Measurements from ENCODE around the gene FGF18. TPM values are rescaled to one million over a fixed set of nuclear protein-coding genes. Genes with fewer than 3 reads are reported as not detected.

The FGF18 gene
- total and polyA plus RNA-seq, 4 donors: 0.08 TPM; not detected in 3

DNA sequence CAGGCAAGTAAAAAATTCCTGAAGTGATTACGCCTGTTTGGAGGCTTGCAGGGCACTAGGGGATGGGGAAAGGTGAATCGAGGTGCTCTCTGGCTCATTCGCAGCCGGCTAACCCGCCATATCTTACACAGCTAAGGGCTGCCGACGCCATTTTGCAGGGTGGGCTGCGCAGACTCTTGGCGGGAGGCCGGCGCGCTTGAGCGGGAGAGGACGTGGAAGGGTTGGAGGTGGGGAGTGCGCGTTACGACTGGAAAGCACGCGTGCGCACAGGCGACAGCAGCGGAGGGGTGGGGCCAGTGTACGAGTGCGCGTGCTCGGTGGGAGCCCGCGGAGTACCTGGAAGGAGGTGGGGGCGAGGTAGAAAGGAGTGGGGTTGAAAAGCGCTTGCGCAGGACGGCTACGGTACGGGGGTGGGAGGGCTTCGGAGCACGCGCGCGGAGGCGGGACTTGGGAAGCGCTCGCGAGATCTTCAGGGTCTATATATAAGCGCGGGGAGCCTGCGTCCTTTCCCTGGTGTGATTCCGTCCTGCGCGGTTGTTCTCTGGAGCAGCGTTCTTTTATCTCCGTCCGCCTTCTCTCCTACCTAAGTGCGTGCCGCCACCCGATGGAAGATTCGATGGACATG lies 32.0 kb upstream of the FGF18 start, which contains the start of gene NPM1:
TSS of gene NPM1 (plus strand) at position 505 of the 625 bp plus-strand sequence. CDS start at position 605, 100 bp downstream.
- Histone ChIP-seq H3K27ac (ENCODE audit: low read depth in 1 of 2, low read length in 2 of 2) (peak within 1 kb of the TSS; percentile 67 to 81), H3K4me3 (ENCODE audit: low read depth in 1 of 3, low read length in 3 of 3) (peak within 1 kb of the TSS; percentile 83 to 95 (median 95)), H3K36me3 (ENCODE audit: control insufficient read depth in 4 of 4, insufficient read depth in 3 of 4, low read depth in 1 of 4, low read length in 3 of 4) (peaks cover 0 to 16% (median 8%) of the 10 kb centered on the region in 4 donors), H3K9ac (ENCODE audit: low read depth in 1 of 2, low read length in 2 of 2) (peak within 1 kb of the TSS; percentile 67 to 94), H3K27me3 (ENCODE audit: control insufficient read depth in 4 of 4, insufficient read depth in 4 of 4, low read length in 3 of 4) (no peaks in the 10 kb centered on the region), H3K4me1 (ENCODE audit: control insufficient read depth in 4 of 4, insufficient read depth in 4 of 4, low read length in 3 of 4) (peaks cover 3 to 19% (median 14%) of the 10 kb centered on the region in 4 donors), H3K9me3 (ENCODE audit: control insufficient read depth in 4 of 4, low read length in 3 of 4) (no peaks in the 10 kb centered on the region)
- TF ChIP-seq RXRA (IDR thresholded peaks at IDR 0.05): no peak
- TF ChIP-seq, protein P1, sequence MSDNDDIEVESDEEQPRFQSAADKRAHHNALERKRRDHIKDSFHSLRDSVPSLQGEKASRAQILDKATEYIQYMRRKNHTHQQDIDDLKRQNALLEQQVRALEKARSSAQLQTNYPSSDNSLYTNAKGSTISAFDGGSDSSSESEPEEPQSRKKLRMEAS (IDR thresholded peaks at IDR 0.05): peak; percentile 87
- no peak for TF ChIP-seq NR2F2 (IDR thresholded peaks at IDR 0.05)
- TF ChIP-seq RAD21 (IDR thresholded peaks at IDR 0.05): no peak
- TF ChIP-seq YY1 (IDR thresholded peaks at IDR 0.05): peak; percentile 99
- no peak for TF ChIP-seq HNF4G (IDR thresholded peaks at IDR 0.05)
- TF ChIP-seq, protein P2, sequence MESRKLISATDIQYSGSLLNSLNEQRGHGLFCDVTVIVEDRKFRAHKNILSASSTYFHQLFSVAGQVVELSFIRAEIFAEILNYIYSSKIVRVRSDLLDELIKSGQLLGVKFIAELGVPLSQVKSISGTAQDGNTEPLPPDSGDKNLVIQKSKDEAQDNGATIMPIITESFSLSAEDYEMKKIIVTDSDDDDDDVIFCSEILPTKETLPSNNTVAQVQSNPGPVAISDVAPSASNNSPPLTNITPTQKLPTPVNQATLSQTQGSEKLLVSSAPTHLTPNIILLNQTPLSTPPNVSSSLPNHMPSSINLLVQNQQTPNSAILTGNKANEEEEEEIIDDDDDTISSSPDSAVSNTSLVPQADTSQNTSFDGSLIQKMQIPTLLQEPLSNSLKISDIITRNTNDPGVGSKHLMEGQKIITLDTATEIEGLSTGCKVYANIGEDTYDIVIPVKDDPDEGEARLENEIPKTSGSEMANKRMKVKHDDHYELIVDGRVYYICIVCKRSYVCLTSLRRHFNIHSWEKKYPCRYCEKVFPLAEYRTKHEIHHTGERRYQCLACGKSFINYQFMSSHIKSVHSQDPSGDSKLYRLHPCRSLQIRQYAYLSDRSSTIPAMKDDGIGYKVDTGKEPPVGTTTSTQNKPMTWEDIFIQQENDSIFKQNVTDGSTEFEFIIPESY (IDR thresholded peaks at IDR 0.05): peak; percentile 99
- peak; percentile 84 for TF ChIP-seq TAF1 (conservative IDR thresholded peaks at IDR 0.05)
- TF ChIP-seq FOXA1 (IDR thresholded peaks at IDR 0.05): peak; percentile 49
- peak; percentile 50 for TF ChIP-seq SP1 (IDR thresholded peaks at IDR 0.05)
- peak; percentile 75 to 76 for TF ChIP-seq EGR1 (IDR thresholded peaks at IDR 0.05; ENCODE audit: low read depth in 2 of 2)
- TF ChIP-seq, protein P3, sequence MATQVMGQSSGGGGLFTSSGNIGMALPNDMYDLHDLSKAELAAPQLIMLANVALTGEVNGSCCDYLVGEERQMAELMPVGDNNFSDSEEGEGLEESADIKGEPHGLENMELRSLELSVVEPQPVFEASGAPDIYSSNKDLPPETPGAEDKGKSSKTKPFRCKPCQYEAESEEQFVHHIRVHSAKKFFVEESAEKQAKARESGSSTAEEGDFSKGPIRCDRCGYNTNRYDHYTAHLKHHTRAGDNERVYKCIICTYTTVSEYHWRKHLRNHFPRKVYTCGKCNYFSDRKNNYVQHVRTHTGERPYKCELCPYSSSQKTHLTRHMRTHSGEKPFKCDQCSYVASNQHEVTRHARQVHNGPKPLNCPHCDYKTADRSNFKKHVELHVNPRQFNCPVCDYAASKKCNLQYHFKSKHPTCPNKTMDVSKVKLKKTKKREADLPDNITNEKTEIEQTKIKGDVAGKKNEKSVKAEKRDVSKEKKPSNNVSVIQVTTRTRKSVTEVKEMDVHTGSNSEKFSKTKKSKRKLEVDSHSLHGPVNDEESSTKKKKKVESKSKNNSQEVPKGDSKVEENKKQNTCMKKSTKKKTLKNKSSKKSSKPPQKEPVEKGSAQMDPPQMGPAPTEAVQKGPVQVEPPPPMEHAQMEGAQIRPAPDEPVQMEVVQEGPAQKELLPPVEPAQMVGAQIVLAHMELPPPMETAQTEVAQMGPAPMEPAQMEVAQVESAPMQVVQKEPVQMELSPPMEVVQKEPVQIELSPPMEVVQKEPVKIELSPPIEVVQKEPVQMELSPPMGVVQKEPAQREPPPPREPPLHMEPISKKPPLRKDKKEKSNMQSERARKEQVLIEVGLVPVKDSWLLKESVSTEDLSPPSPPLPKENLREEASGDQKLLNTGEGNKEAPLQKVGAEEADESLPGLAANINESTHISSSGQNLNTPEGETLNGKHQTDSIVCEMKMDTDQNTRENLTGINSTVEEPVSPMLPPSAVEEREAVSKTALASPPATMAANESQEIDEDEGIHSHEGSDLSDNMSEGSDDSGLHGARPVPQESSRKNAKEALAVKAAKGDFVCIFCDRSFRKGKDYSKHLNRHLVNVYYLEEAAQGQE (IDR thresholded peaks at IDR 0.05): peak; percentile 88
- TF ChIP-seq GABPA (IDR thresholded peaks at IDR 0.05 in 1 of 2, conservative IDR thresholded peaks at IDR 0.05 in 1 of 2): no peak
- under 1% methylated on average over 56 of the region's 56 CpGs for WGBS
- peak; percentile 94 for DNase-seq (ENCODE audit: low spot score)

DNA sequence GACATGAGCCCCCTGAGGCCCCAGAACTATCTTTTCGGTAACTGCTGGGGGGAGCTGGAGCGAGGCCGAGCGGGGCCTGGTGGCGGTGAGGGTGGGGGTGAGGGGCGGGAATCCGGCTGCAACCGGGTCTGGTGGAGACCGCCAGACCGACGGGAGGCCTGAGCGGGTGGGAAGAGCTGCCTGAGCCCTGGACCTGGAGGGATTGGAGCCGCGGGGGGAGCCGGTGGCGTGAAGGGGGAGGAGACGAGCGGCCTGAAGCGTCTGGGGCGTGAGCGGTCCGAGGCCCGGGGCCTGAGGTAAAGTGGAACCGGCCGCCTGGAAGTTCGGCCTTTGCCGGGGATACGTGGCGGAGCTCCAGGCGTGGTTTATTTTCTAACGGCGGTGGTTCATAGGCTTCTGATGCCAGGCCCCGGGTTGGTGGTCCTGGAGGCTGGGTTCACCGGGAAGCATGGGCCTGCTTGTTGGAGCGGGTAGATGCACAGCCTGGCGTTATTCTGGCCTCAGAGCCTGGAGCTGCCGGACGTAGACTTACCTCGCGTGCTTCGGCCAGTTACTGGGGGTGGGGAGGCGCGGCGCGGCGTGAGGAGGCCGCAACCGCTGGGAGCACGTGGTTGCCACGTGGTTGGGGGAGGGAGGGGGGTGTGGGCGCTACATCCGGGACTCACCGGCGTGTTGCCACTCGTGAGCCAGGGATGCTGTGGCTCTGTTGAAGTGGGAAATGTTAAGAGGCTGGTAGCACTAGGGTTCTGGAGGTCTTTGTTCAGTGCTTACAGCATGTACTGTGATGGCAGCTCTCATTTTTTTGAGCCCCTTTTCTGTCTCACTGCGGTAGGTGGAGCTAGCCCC lies 31.3 kb upstream of the FGF18 start:
- under 1% methylated on average over 56 of the region's 56 CpGs for WGBS
- Histone ChIP-seq H3K36me3 (ENCODE audit: control insufficient read depth in 4 of 4, insufficient read depth in 3 of 4, low read depth in 1 of 4, low read length in 3 of 4) (peaks cover 1 to 23% (median 11%) of the 10 kb centered on the region in 4 donors), H3K9me3 (ENCODE audit: control insufficient read depth in 4 of 4, low read length in 3 of 4) (no peaks in the 10 kb centered on the region), H3K27me3 (ENCODE audit: control insufficient read depth in 4 of 4, insufficient read depth in 4 of 4, low read length in 3 of 4) (no peaks in the 10 kb centered on the region), H3K27ac (ENCODE audit: low read depth in 1 of 2, low read length in 2 of 2) (peak overlapping the region; percentile 67 to 78), H3K4me1 (ENCODE audit: control insufficient read depth in 4 of 4, insufficient read depth in 4 of 4, low read length in 3 of 4) (peaks cover 3 to 19% (median 14%) of the 10 kb centered on the region in 4 donors), H3K9ac (ENCODE audit: low read depth in 1 of 2, low read length in 2 of 2) (peak overlapping the region; percentile 62 to 73), H3K4me3 (ENCODE audit: low read depth in 1 of 3, low read length in 3 of 3) (peak overlapping the region; percentile 83 to 95 (median 95))
- DNase-seq (ENCODE audit: low spot score): peak; percentile 75
- TF ChIP-seq, protein P1 (IDR thresholded peaks at IDR 0.05): peak; percentile 99
- TF ChIP-seq, protein P3 (IDR thresholded peaks at IDR 0.05): no peak
